GM18502 (cell line): ENCODE data around the gene FILIP1.
A peak's percentile ranks its signal among the peaks of the same experiment; 100 is the strongest.

ENCODE experiments used
- ATAC-seq: cut with Tn5 transposase; IDR thresholded peaks from one replicate; pipeline ENCODE4 v1.9.1; 2021; ENCODE audit warnings: mild to moderate bottlenecking; ENCODE audit not compliant: unreplicated experiment, poor library complexity

FILIP1 gene

GRCh38 chr6:75493400-75494064, at the start of gene FILIP1:
Gene FILIP1 (minus strand): TSS chr6:75493800. CDS start chr6:75414972, 78,828 bp downstream.
- no peak for ATAC-seq

- no peak for ATAC-seq
Observed at GRCh38 chr6:75543311-75543710, 49.7 kb upstream of the FILIP1 start.

DNA sequence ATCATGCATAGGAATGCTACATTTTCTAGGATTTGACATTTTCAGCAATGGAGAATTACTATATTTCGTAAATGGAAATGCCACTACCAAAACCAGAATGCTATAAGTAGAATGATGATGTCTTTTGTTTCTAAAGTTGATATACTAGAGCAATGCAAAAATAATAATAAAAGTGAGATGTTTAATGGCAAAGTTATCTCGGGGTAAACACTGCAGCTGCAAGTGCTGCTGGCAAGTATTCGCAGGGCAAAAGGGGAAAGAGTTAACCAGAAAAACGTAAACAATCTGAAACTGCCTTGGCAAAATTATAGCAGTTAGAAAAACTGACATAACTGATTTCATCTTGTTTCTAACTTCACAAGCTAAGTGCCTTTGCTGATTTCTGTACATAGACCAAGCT, 45.5 kb upstream of the FILIP1 start:
- no peak for ATAC-seq

DNA sequence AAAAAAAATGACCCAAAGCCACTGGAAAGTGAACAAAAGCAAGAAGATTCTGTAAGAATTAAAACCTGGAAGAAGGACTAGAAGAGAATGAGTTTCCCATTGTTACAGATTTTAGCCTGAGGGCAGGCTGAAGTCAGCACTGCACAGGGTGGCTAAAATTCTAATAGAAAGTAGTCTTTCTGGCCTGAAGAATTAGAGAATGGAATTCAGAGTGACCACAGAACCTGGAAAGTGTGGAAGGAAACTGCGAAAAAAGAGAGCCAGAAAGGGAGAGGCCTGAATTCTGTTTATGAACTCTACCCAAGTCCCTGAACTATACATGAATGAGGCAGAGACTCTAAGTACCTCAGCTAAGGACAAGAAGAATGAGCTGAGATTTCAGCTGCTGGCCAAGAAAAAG, 38.9 kb upstream of the FILIP1 start:
- ATAC-seq, result no peak

- no peak for ATAC-seq
Observed at GRCh38 chr6:75531174-75531573, 37.6 kb upstream of the FILIP1 start.

GRCh38 chr6:75530696-75531095, 37.1 kb upstream of the FILIP1 start:
- no peak for ATAC-seq

DNA sequence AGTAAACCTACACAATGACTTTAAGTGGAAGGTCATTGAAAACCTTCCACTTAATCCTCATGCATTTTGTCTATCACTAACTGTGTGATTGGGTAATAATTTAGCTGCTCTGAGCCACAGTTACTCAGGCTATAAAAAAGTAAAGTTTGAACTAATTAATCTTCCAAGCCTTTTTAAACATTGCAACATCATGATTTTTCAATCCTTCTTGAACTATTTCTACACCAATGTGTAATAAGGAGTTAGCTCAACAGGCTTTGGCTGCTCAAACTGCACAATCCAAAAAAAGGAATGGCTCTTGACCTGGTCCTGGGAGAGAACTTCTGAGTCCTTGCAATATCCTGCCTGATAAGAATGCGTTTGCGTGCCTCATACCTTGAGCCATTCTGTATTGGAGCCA, 34.8 kb upstream of the FILIP1 start:
- ATAC-seq, result no peak

GRCh38 chr6:75526502-75527127, 33.0 kb upstream of the FILIP1 start:
- peak; percentile 91 for ATAC-seq

DNA sequence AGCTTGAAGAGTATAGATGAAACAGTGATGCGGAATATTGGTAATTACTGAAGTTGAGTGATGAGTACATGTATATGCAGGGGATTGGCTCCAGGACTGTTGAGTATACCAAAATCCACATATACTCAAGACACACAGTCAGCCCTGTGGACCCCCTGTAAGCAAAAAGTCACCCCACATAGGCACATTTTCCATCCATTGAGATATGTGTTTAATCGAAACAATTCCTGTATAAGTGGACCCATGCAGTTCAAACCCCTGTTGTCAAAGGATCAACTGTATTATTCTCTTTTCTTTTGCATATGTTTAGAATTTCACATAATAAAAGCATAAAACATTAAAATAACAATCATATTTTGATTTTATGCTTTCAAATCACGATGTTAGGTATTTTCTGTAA, 32.1 kb upstream of the FILIP1 start:
- ATAC-seq, result no peak

DNA sequence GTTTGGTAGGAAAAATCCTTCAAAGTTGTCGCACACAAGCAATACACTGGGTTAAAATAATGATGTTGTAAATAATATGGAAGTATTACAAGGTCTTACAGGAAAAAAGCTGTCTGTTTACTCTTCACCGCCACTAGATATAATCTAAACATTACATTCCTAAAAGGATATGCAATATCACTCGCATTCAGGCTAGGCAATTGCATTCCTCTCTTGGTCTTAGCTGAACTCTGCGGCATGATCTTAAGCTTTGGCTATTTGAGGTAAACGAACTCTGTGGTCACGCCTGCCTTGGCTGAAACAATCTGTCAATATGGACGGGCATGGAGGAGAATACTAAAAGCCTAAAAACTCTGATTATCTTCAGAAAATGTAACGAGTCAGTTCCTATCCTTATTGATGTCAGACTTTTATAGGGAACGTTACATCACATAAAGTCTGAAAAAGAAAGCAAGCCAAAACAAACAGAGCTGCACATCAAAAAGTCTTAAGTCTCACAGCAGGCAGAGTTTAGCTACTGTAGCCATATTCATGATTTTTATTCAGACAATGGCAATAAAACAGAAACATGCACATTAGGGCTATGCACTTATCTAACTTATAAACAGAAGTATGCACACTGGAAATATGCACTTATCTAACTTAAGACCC, 30.8 kb upstream of the FILIP1 start:
- no peak for ATAC-seq

DNA sequence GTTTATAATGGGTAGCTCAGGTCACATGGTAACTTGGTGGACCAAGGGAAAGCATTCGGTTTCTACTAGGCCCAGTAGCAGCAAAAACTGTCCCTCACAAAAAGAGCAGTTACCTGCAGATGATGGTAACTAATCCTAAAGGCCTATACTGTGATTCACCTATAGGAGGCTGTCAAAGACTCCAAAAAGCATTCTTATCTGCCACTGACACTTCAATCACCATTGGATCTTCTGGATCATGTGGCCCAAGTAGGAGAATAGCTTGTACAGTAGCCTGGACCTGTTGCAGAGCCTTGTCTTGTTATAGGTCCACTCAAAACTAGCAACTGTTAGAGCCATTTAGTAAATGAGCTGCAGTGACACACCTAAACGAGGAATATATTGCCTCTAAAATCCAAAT, 23.2 kb upstream of the FILIP1 start:
- ATAC-seq, result no peak

GRCh38 chr6:75512591-75512990, 19.0 kb upstream of the FILIP1 start:
- no peak for ATAC-seq

DNA sequence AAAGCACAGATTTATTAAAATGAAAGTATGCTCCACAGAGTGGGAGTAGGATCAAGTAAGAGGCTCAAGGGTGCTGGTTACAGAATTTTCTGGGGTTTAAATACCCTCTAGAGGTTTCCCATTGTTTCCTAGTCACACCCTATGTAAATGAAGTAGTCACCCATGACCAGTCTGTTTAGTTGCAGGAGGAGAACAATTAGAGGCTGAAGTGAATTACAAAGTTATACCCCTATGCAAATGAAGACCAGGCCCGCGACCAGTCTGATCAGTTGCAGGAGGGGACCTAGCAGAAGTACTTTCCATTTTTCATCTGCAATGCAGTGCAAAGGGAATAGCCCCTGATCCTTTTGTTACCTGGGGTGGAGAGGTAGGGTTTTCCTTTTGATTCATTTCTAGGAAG, 11.8 kb upstream of the FILIP1 start:
- no peak for ATAC-seq

- ATAC-seq, result no peak
Observed at GRCh38 chr6:75504465-75505222, 11.0 kb upstream of the FILIP1 start.

GRCh38 chr6:75503291-75503690, 9.7 kb upstream of the FILIP1 start:
- ATAC-seq, result no peak

DNA sequence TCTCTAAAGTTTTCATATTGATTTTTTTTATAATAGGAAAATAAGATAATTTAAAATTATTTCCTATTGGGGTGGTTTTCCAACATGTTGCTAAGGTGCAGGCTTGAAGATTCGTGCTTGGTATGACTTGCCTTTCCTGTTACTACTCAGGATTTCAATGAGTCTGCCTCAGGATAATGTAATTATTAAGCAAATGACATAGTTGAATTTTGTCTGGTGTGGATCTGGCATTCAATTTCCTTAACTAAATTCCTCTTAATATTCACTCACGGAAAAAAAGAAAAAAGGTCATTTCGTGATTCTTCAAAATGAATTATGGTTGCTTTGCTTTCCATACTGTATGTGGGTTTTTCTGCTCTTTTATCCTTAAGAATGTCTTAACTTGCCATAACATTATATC, 9.3 kb upstream of the FILIP1 start:
- ATAC-seq, result no peak

DNA sequence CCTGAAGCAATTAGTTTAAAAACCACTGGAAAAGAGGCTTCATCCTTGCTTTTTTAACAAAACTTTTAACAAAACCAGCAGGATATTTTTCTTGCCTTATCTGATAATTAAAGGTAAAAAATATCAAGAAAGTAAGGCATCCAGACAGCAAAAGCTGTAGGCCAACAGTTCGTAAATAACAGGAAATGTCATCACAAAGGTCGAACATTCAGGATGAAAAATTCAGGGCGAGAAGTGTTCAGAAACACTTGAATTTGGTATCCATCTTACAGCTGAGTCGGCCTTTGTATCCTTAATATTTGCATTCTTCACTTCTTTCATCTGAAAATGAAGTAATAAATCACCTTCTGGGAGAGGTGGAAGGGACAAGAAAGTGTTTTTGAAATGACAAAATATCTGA, 8.2 kb upstream of the FILIP1 start:
- ATAC-seq, result no peak

DNA sequence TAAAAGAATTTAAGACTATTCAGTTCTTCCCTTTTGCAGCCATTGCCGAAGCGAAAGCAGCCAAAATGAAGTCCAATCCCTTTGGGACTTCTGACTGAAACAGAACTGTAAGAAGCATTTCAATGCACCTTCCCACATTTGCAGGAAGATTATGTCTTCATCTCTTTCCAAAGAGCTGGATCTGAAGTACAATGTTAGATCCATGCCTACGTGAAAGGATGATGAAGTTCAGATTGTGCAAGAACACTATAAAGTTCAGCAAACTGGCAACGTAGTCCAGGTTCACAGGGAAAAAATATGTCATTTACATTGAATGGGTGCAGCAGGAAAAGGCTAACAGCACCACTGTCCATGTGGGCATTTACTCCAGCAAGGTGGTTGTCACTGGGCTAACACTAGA, 6.0 kb upstream of the FILIP1 start:
- ATAC-seq, result no peak

DNA sequence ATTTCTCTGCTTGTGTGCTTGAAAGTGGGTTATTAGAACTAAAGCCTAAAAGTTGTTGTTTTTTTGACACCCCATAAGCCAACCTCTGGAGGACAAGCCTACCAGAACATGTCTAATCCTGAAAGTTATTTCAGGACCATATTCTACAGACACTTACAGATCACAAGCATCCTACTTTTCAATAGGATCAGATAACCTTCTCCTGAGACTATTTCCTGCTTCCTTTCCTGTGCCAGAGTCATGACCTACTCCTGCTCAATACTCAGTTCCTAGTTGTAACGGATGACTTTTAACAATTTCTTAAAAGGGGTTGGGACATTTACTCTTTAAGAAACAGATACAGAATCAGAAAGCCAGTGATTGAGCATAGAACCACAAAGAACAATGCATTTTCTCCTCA, 5.3 kb upstream of the FILIP1 start:
- no peak for ATAC-seq

- no peak for ATAC-seq
Observed at GRCh38 chr6:75497994-75498393, 4.4 kb upstream of the FILIP1 start.

- no peak for ATAC-seq
Observed at GRCh38 chr6:75495011-75495410, 1.4 kb upstream of the FILIP1 start.
